Upper lobe of right lung (tissue), 1 donor: ENCODE results near the gene ARHGAP45. TPM values are rescaled to one million over a fixed set of nuclear protein-coding genes. Genes with fewer than 3 reads are reported as not detected.

ENCODE experiments used
- ATAC-seq: fragments of 200-7000 bp; cut with Tn5 transposase; one replicate; pipeline ENCODE4 v1.9.1; 2020; ENCODE audit warnings: mild to moderate bottlenecking, moderate library complexity
- DNase-seq: peaks from one replicate; pipeline ENCODE4 v3.0.0-alpha.2; 2020
- H3K27ac ChIP-seq: fragments of 200-600 bp; one replicate; pipeline ENCODE4 v1.8.0; 2022
- H3K27me3 ChIP-seq: fragments of 200-600 bp; one replicate; pipeline ENCODE4 v1.8.0; 2022; ENCODE audit warnings: mild to moderate bottlenecking
- H3K36me3 ChIP-seq: fragments of 200-600 bp; one replicate; pipeline ENCODE4 v1.8.0; 2022
- H3K4me1 ChIP-seq: fragments of 200-600 bp; one replicate; pipeline ENCODE4 v1.8.0; 2022
- H3K4me3 ChIP-seq: fragments of 200-600 bp; one replicate; pipeline ENCODE4 v1.8.0; 2022; ENCODE audit warnings: mild to moderate bottlenecking
- H3K9me3 ChIP-seq: fragments of 200-600 bp; one replicate; pipeline ENCODE4 v1.8.0; 2022
- CTCF ChIP-seq: fragments of 200-600 bp; IDR thresholded peaks from one replicate; pipeline ENCODE4 v1.8.0; 2022; ENCODE audit warnings: antibody characterized with exemption
- intact Hi-C: fragments of 100-400 bp; cut with DNase I; formaldehyde crosslinking; loops from one replicate; pipeline ENCODE4 v1.11.0; 2022
- total RNA-seq: library from RNA; stranded (reverse); fragmentation: NEBNext Ultra II Directional; extraction: Animal tissue kit (Norgen Biotek cat#: 25700); gene quantifications from one replicate; pipeline ENCODE4 v1.2.1, GENCODE V29; 2021
- donor health status: DM: no; HTN: yes; CAD: no; lungs with severe emphysema.

ARHGAP45 gene
- total RNA-seq, 1 donor from 2014 or later = 98.2 TPM

- Histone ChIP-seq H3K27me3 (no peaks in the 10 kb centered on the region), H3K27ac (no peak overlapping the region), H3K4me1 (no peaks in the 10 kb centered on the region), H3K4me3 (no peak overlapping the region), H3K9me3 (peaks cover 7% of the 10 kb centered on the region), H3K36me3 (no peaks in the 10 kb centered on the region)
- TF ChIP-seq CTCF = no peak
- ATAC-seq (no peak), DNase-seq (no peak)
- intact Hi-C loops = no loop called here
These were observed 14.5 kb upstream of the ARHGAP45 start for GRCh38 chr19:1052349-1052975.

- Histone ChIP-seq H3K27me3 (no peaks in the 10 kb centered on the region), H3K27ac (no peak overlapping the region), H3K4me1 (no peaks in the 10 kb centered on the region), H3K36me3 (no peaks in the 10 kb centered on the region), H3K4me3 (no peak overlapping the region), H3K9me3 (peaks cover 13% of the 10 kb centered on the region)
- intact Hi-C loops = no loop called here
- TF ChIP-seq CTCF = no peak
- no peak for DNase-seq
- no peak for ATAC-seq
These were observed 13.5 kb upstream of the ARHGAP45 start for GRCh38 chr19:1053176-1054101.

- DNase-seq = no peak
- Histone ChIP-seq H3K27me3 (no peaks in the 10 kb centered on the region), H3K4me1 (no peaks in the 10 kb centered on the region), H3K27ac (no peak overlapping the region), H3K9me3 (peaks cover 14% of the 10 kb centered on the region), H3K36me3 (no peaks in the 10 kb centered on the region), H3K4me3 (no peak overlapping the region)
- intact Hi-C loops = no loop called here
- no peak for ATAC-seq
- no peak for TF ChIP-seq CTCF
These were observed 12.6 kb upstream of the ARHGAP45 start for GRCh38 chr19:1054102-1055027.

GRCh38 chr19:1055028-1055425, 11.9 kb upstream of the ARHGAP45 start:
- Histone ChIP-seq H3K9me3 (peaks cover 14% of the 10 kb centered on the region), H3K4me3 (no peak overlapping the region), H3K4me1 (no peaks in the 10 kb centered on the region), H3K27me3 (no peaks in the 10 kb centered on the region), H3K27ac (no peak overlapping the region), H3K36me3 (no peaks in the 10 kb centered on the region)
- no peak for ATAC-seq
- intact Hi-C loops = no loop called here
- no peak for TF ChIP-seq CTCF
- DNase-seq = no peak

- H3K4me3 ChIP-seq = no peak overlapping the region
- TF ChIP-seq CTCF = no peak
- no peaks in the 10 kb centered on the region for H3K4me1 ChIP-seq
- H3K9me3 ChIP-seq = peaks cover 14% of the 10 kb centered on the region
- no peak for ATAC-seq
- no peaks in the 10 kb centered on the region for H3K36me3 ChIP-seq
- intact Hi-C loops = no loop called here
- no peak for DNase-seq
- H3K27me3 ChIP-seq = no peaks in the 10 kb centered on the region
- no peak overlapping the region for H3K27ac ChIP-seq
These were observed 10.9 kb upstream of the ARHGAP45 start for GRCh38 chr19:1055886-1056620.
